Non-pigmented ciliary epithelial cell (primary cell): ENCODE measurements around the gene SRPK1.
"Not testable (repeated sequence)": the region's sequence is repeated elsewhere in the genome, so short reads cannot be mapped to it uniquely, and the experiment has no call there.

Source experiments
- DNase-seq: peaks from one replicate; pipeline ENCODE4 v3.0.0-alpha.2; 2010; ENCODE audit warnings: low read depth

SRPK1 gene

DNA sequence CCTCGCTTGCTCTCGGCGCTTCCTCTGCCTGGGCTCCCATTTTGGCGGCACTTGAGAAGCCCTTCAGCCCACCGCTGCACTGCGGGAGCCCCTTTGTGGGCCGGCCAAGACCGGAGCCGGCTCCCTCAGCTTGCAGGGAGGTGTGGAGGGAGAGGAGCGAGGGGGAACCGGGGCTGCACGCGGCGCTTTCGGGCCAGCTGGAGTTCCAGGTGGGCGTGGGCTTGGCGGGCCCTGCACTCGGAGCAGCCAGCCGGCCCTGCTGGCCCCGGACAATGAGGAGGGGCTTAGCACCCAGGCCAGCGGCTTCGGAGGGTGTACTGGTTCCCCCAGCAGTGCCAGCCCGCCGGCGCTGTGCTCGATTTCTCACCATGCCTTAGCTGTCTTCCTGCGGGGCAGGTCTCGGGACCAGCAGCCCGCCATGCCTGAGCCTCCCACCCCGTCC, 10.2 kb upstream of the SRPK1 start:
- no peak for DNase-seq

DNA sequence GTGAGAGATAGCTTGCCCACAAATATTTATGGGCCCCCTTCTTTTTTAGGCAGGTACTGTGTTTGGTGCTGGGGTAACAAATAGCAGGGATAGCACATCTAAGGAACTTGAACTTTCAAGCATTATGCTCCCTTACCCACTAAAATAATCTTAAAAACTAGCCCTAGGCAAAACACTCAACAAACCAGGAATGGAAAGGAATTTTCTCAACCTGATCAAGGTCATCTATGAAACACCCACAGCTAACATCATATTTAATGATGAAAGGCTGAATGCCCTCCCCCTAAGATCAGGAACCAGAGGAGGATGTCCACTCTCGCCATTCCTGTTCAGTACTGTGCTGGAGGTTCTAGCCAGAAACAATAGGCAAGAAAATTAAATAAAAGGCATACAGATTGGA, 8.7 kb upstream of the SRPK1 start:
- DNase-seq, result no peak

DNA sequence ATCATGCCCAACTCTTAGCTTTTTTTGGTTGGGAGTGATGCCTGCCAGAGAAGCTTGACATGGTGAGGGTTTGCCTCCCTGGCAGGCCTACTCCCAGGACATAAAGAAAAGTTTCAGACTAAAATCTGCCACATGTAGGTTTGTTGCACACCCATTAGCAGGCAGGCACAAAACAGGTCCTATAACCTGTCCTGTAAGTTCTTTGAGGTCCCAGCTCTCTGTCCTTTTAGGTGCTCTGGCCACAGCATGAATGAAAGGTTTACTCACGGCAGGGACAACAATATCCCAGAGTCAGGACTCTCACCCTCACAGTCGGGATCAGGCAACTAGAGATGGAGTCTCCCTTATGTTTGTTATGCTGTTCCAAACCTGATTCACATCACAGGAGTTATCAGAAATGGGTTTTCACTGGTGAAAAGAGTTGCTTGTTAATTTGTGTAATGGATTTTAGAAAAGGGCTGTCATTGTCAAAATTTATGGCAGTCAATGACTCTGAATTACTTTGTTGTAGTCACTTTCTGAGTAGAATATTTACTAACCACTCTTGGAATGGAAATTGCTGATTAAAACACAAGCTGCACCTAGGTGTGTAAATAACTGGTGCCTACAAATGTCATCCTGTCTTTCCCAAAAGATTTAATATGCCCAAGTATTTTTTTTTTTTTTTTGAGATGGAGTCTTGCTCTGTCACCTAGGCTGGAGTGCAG, 5.8 kb upstream of the SRPK1 start:
- DNase-seq, result no peak

DNA sequence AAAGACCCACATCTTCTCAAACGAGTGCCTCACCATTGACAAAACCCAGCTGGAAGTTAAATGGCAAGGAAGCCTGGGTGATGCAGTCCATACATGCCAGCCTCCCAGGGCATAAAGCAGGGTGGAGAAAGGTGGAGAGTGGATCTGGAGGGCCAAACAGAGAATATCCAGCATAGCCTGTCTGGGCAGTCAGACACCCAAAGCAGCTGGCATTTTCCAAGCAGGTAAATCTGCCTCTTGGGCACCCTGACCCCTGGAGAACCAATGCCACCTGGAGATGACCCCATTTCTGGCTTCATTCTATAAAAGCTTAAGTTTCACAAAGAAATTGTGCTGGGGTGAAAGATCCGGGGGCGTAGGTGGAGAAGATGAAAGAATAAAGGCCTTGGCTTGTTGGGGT, 5.1 kb upstream of the SRPK1 start:
- no peak for DNase-seq

DNA sequence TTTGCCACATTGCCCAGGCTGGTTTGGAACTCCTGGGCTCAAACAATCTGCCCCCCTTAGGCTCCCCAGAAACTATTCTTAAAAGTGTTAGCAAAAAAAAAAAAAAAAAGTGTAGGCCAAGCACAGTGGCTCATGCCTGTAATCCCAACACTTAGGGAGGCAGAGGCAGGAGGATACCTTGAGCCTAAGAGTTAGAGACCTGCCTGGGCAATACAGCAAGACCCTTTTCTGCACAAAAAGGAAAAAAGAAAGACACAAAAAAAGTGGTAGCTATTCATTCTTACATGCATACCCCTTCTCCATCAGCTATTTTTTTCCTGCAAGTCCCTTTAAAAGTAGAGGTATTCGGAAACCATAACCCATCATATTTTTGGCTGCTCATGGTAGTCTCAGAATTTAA, 3.2 kb upstream of the SRPK1 start:
- DNase-seq, result no peak

DNA sequence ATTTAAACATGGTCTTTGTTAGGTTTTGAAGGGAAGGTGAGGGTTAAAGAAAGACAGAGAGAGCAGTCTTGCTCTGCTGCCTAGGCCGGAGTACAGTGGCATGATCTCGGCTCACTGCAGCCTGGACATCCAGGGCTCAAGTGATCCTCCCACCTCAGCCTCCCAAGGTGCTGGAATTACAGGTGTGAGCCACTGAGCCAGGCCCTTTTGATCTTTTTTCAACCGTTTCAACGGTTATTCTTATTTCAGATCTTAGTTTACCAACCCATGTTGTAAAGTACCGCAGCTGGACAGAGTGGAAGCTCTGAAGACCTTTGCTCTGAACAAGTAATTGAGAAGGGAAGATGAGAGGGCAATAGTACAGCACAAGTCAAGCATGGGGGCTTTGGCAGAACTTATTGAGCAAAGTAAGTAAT, 1.2 kb upstream of the SRPK1 start:
- no peak for DNase-seq

DNA sequence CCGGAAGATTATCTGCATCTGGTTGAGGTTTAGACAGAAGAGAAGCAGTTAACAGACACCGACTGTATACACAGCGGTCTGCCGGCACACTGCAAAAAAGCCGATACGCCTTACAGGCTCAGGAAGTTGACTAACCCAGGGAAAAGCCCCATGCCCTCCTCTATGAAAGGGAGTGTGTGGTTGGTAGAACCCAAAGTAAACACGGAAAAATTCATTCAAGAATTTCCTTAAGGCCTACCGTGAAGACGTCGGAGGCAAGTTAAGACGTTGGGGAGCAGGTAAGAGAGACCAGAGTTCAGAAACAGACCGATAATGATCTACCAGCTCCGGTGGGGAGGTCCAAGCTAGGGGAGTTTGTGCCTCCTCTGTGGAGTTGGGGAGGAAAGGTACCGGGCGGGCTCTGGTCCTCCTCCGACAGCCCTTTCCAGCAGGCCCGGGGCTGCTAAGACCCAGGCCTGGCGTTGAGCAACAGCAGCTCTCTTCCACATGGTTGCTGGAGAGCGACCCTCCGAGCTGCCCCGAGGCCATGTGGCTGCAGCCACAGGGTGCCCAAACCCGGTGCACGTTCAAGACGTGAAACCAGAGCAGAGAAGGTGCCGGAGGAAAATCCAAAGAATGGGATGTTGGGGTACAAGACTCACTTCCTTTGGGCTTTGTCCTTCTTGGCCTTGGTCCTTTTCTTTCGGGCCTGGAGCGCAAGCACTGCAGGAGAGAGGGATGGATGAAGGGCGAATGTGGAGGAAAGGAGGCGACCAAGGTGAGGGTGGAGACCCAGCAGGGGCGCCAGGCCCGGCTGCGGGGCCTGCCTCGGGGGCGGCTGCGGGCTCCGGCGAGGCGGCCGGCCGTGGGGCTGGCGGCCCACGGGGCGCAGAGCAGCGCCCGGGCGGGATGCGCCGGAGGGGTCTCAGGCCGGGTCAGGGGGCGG, 809 bp downstream of the SRPK1 start:
- no peak for DNase-seq

DNA sequence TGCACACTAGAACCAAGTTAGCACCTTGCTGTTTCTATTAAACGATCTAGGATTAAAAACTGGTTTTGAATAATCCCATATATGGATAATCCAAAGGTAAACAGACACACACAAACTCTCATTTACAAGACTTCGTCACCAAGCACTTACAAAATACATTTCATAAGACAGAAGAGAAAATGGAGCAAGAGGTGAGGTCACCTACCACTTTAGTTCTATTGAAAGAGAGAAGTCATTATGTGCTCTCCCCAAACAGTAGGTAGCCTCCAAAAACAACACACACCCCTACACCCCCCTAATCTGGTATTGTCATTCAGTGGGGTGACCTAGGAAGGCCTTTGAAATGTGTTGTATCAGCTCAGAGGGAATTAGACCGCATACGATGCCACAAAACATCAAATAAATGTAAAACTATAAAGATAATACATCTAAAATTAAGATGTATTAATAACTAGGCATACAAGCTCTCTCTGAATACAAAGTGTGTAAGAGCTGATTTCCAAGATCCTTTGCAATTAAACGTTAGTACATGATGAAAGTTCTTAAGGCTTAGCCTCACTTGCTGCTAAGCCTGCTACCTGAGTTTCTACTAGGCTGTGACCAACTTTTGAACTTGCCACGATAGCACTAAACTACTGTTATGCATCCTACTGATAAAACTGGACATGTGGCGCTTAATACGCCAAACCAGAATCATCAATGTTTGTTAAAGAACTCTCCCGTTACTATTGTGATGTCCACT, 1.6 kb downstream of the SRPK1 start:
- DNase-seq, result no peak

DNA sequence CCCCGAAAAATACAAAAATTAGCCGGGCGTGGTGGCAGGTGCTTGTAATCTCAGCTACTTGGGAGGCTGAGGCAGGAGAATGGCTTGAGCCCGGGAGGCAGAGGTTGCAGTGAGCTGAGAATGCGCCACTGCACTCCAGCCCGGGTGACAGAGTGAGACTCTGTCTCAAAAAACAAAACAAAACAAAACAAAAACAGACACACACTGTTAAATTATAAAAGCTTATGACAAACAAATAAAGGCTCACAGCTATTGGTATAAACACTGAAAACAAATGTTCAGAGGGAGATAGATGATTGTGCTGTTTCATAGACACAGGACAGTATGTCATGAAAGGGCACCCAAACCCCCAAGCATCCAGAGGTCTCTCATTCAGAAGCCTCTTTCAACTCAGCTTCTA, 4.0 kb downstream of the SRPK1 start:
- not testable (repeated sequence) for DNase-seq

DNA sequence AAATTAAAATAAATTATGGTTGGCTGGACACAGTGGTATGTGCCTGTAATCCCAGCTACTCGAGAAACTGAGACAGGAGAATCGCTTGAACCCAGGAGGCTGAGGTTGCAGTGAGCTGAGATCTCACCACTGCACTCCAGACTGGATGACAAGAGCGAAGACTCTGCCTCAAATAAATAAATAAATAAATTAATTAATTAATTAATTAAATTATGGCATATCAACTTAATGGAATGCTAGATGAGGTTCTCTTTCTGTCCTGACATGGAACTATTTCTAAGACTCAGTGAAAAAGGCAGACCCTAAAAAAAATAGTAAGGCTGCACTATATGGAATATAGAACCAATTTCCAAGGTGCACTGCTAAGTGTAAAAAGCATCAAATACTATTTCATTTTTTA, 4.8 kb downstream of the SRPK1 start:
- no peak for DNase-seq

DNA sequence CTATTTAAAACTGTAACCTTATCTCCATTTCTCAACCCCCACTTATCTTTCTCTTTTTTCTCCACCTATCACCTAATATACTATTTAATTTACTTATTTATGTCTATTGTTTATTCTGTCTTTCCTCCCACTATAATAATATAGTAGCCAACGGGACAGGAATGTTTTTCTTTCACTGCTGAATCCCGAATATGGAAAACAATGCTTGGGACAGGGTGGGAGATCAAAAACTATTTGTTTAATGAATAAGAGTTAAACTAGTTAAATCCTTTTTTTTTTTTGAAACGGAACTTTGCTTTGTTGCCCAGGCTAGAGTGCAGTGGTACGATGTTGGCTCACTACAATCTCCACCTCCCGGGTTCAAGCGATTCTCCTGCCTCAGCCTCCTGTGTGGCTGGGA, 6.4 kb downstream of the SRPK1 start:
- DNase-seq, result no peak

DNA sequence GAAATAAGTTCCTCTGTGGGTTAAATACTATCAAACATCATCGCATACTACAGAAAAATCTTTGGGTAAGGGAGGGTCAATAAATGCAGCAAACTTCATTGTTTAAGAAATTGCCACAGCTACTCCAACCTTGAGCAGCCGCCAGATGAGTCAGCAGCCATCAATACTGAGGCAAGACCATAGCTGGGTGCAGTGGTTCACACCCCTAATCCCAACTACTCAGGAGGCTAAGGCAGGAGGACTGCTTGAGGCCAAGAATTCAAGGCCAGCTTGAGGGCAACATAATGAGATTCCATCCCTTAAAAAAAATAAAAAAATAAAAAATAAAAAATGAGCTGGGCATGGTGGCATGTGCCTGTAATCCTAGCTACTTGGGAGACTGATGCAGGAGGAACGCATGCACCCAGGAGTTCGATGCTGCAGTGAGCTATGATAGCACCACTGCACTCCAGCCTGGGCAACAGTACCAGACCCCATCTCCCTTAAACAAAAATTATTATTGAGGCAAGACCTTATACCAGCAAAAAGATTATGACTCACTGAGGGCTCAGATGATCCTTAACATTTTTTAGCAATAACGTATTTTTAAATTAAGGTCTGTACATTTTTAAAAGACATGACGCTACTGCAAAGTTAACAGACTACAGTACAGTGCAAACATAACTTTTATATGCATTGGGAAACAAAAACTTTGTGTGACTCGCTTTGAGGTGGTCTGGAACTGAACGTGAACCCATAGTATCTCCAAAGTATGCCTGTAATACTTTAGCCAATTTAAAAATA, 8.8 kb downstream of the SRPK1 start:
- no peak for DNase-seq

DNA sequence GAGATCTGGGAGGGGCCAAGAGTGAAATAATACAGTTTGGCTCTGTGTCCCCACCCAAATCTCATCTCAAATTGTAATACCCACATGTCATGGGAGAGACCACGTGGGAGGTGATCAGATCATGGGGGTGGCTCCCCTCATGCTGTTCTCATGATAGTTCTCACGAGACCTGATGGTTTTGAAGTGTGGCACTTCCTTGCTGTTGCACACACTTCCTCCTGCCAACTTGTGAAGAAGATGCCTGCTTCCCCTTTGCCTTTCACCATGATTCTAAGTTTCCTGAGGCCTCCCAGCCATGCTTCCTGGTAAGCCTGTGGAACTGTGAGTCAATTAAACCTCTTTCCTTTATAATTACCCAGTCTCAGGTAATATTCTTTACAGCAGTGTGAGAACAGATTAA, 11.3 kb downstream of the SRPK1 start:
- not testable (repeated sequence) for DNase-seq

DNA sequence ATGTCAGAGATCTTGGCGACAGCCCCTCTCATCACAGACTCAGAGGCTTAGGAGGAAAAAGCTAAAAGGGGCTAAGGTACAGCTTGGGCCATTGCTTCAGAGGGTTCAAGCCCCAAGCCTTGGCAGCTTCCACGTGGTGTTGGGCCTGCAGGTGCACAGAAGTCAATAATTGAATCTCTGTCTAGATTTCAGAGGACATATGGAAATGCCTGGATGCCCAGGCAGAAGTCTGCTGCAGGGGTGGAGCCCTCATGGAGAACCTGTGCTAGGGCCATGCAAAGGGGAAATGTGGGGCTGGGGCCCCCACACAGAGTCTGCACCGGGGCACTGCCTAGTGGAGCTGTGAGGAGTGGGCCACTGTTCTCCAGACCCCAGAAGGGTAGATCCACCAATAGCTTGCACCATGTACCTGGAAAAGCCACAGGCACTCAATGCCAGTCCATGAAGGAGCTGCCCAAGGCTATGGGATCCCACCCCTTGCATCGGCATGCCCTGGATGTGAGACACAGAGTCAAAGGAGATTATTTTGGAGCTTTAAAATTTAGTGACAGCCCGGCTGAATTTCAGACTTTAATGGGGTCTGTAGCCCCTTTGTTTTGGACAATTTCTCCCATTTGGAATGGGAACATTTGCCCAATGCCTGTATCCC, 12.0 kb downstream of the SRPK1 start:
- DNase-seq, result not testable (repeated sequence)

DNA sequence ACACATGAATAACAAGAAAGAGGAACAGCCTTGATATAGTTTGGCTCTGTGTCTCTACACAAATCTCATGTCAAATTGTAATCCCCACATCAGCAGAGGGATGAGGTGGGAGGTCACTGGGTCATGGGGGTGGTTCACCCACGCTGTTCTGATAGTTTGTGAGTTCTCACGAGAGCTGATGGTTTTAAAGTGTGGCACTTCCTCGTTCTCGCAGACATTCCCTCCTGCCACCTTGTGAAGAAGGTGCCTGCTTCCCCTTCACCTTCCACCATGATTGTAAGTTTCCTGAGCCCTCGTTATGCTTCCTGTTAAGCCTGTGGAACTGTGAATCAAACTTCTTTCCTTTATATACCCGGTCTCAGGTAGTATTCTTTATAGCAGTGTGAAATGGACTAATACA, 13.1 kb downstream of the SRPK1 start:
- no peak for DNase-seq

DNA sequence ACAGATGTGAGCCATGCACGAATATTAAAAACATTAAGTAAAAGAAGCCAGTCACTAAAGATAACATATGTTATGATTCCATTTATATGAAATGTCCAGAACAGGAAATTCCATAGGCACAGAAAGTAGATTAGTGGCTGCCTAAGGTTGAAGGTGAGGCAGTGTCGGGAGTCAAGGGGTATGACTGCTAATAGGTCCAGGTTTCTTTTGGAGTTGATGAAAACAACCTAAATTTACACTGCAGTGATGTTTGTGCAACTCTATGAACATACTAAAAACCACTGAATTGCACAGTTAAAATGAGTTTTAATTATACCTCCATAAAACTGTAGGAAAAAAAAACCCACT, 14.4 kb downstream of the SRPK1 start:
- no peak for DNase-seq

DNA sequence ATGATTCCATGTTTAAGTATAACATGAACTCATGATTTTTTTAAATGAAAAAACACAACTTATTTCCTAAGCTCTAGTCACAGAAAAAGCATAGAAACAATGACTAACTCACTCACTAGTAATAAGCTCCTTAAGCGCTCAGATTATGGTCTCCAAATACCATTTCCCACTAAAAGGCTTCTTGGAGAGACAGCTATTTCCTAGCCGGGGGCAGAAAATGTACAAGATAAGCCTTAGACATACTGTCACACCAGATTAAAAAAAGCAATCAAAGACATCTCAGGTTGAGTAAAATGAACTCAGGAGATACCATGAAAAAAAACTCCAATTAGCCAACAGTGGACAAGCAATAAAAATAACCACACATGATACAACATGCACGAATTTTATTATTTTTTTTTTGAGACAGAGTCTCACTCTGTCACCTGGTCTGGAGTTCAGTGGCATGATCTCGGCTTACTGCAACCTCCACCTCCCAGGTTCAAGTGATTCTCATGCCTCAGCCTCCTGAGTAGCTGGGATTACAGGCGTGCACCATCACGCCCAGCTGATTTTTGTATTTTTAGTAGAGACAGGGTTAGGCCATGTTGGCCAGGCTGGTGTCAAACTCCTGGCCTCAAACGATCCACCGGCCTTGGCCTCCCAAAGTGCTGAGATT, 14.9 kb downstream of the SRPK1 start:
- no peak for DNase-seq

DNA sequence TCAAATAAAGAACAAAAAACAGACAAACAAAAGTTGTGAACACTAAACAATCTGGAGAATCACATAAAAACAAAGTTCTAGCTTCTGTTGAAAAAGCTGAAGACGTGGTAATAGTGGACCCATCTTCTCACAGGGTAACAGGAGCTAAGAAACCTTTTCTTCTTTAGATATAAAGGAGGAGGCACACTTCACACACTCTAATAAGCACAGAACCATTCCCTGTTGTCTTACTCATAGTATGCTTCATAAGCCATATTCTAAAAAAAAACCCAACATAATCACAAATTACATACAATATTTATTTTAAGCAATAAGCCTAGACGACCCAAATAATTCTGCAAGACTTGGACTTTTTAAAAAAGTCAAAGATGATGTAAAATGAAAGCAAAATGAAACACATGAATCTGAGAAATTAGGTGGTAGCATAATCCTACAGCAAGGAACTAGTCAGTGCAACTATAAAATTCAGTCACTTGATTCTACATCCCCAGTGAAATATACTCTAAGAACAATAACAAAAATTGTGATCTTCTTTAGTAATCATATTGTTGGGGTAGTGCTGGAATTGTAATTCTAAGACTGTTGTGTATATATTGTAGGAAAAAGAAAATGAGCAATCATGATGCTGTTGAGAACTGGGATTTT, 15.6 kb downstream of the SRPK1 start:
- DNase-seq, result no peak

DNA sequence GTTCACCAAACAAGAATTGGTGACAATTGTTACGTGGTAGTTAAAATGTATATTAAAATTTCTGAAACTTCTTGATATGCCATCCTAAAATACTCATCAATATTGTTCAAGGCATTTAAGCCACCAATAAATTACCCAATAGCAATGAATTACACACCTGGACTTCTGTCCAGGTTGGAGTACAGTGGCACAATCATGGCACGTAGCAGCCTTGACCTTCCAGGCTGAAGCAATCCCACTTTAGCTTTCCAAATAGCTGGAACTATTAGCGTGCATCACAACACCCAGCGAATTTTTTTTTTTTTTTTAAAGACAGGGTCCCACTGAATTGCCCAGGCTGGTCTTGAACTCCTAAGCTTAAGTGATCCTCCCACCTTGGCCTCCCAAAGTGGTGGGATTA, 17.2 kb downstream of the SRPK1 start:
- no peak for DNase-seq

DNA sequence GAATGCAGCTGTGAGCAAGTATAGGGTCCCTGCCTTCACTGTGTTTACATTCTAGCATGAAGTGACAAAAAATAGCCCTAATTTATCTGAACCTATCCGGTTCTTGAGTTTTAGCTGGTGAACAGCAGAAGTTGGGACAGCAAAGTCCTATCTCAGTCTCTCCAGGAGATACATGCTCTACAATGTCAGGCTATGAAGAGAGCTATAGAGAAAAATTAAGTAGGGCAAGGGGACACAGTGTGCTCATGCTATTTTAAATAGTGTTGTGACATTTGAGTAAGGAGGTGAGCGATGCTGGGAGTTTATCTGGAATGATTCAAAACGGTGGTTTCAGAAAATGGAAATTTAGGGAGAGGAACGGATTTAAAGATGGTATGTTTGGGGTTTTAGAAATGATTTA, 20.4 kb downstream of the SRPK1 start:
- DNase-seq, result no peak
